Skeletal muscle tissue (tissue), 4 donors: ENCODE data around the gene ELL3. TPM values are rescaled to one million over a fixed set of nuclear protein-coding genes. Genes with fewer than 3 reads are reported as not detected.
"Not testable (repeated sequence)": the region's sequence is repeated elsewhere in the genome, so short reads cannot be mapped to it uniquely, and the experiment has no call there.

Source experiments
- H3K27ac ChIP-seq: one replicate; pipeline ENCODE4 v1.7.0; 2013; ENCODE audit warnings: mild to moderate bottlenecking, low read depth, low read length, inconsistent platforms
- H3K27me3 ChIP-seq, 3 donors: one replicate each; pipeline ENCODE4 v1.7.0; 2013; ENCODE audit warnings: low read length in 3 of 3; ENCODE audit not compliant: control insufficient read depth in 3 of 3, insufficient read depth in 3 of 3
- H3K36me3 ChIP-seq, 3 donors: one replicate each; pipeline ENCODE4 v1.7.0; 2013; ENCODE audit warnings: low read length in 3 of 3; ENCODE audit not compliant: control insufficient read depth in 3 of 3, insufficient read depth in 3 of 3
- H3K4me1 ChIP-seq, 3 donors: one replicate each; pipeline ENCODE4 v1.7.0; 2013; ENCODE audit warnings: low read length in 3 of 3, mild to moderate bottlenecking in 3 of 3; ENCODE audit not compliant: control insufficient read depth in 3 of 3, insufficient read depth in 3 of 3
- H3K4me3 ChIP-seq, 3 donors: one replicate each; pipeline ENCODE4 v1.7.0; 2013; ENCODE audit warnings: low read length in 3 of 3
- H3K9ac ChIP-seq, 3 donors: one replicate each; pipeline ENCODE4 v1.7.0; 2013; ENCODE audit warnings: low read length in 3 of 3, mild to moderate bottlenecking in 3 of 3, moderate library complexity in 2 of 3, low read depth in 1 of 3
- H3K9me3 ChIP-seq, 3 donors: one replicate each; pipeline ENCODE4 v1.7.0; 2013; ENCODE audit warnings: low read length in 3 of 3; ENCODE audit not compliant: control insufficient read depth in 3 of 3
- total RNA-seq: library from RNA; depleted of rRNA; stranded (reverse); fragments of >200 nt; gene quantifications from one replicate; pipeline ENCODE4 v1.2.3, GENCODE V29; 2014
- donor health status: Osteomylitis.

The ELL3 gene
- total RNA-seq, 1 donor from 2014 or later: 4.2 TPM

DNA sequence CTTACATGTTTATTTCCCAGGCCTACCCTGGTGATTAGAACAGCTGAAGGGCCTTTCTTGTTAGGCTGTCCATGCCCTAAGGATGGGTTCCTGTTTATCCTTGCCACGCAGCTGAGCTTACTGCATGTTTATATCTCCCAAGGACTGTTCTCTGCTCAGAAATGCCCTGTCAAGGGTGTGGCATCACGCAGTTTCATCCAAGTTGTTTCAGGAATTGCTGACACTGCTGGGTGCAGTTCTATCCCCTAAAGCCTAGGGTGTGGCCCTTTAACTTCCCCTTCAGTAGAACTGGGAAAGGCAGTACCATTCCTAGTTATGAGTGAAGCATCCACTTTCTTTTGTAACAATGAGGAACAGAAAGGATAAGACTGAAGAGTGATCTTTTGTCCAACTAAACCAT lies 5.0 kb downstream of the ELL3 start:
- H3K4me3 ChIP-seq: no peak overlapping the region
- no peaks in the 10 kb centered on the region for H3K9me3 ChIP-seq
- H3K36me3 ChIP-seq: peaks cover 33 to 58% (median 47%) of the 10 kb centered on the region in 3 donors
- no peaks in the 10 kb centered on the region for H3K27me3 ChIP-seq
- H3K27ac ChIP-seq: no peak overlapping the region
- H3K9ac ChIP-seq: no peak overlapping the region
- peaks cover 0 to 10% (median 4%) of the 10 kb centered on the region in 3 donors for H3K4me1 ChIP-seq

DNA sequence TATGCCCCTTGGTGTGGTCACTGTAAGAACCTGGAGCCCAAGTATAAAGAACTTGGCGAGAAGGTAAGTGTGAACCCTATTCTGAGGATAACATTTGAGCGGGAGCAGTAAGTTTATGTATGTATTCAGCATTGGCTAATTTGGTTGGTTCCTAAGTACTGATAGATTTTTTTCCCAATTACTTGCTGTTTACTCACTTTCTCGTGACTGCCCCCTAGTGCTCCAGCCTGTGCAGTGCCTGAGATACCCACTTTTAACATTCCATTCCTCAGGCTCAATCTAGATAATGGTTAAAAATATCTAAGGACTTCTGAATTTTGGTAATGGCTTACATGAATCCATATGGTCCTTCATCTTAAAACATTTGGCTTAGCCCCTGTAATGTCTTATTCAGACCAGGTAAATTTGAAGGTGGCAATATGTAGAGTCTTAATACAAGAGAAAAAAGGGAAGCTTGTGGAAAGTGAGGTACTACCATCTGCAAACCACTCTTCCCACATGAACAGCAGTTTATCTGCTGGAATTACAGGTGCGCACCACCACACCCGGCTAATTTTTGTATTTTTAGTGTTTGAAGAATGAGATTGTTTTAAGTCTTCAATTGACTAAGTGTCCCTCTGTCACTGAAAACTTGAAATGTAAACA lies 7.1 kb downstream of the ELL3 start:
- Histone ChIP-seq H3K4me3 (no peak overlapping the region), H3K36me3 (peaks cover 47 to 77% (median 68%) of the 10 kb centered on the region in 3 donors), H3K27me3 (no peaks in the 10 kb centered on the region), H3K9me3 (no peaks in the 10 kb centered on the region), H3K27ac (no peak overlapping the region), H3K4me1 (no peaks in the 10 kb centered on the region), H3K9ac (no peak overlapping the region)

GRCh38 chr15:43763819-43764446 lies 12.8 kb downstream of the ELL3 start:
- no peak overlapping the region for H3K9ac ChIP-seq
- H3K27ac ChIP-seq: peak overlapping the region; percentile 3
- H3K4me3 ChIP-seq: no peak overlapping the region

GRCh38 chr15:43762824-43763223 lies 13.9 kb downstream of the ELL3 start:
- Histone ChIP-seq H3K9me3 (no peaks in the 10 kb centered on the region), H3K4me3 (no peak overlapping the region), H3K27me3 (no peaks in the 10 kb centered on the region), H3K4me1 (peaks cover 0 to 3% (median 0%) of the 10 kb centered on the region in 3 donors), H3K27ac (no peak overlapping the region), H3K36me3 (peaks cover 29 to 60% (median 59%) of the 10 kb centered on the region in 3 donors), H3K9ac (no peak overlapping the region)

More at GRCh38 chr15:43763819-43764446, 12.8 kb downstream of the ELL3 start:
- Histone ChIP-seq H3K27me3 (no peaks in the 10 kb centered on the region), H3K36me3 (peaks cover 32 to 65% (median 59%) of the 10 kb centered on the region in 3 donors), H3K9me3 (no peaks in the 10 kb centered on the region), H3K4me1 (peaks cover 0 to 3% (median 0%) of the 10 kb centered on the region in 3 donors)

DNA sequence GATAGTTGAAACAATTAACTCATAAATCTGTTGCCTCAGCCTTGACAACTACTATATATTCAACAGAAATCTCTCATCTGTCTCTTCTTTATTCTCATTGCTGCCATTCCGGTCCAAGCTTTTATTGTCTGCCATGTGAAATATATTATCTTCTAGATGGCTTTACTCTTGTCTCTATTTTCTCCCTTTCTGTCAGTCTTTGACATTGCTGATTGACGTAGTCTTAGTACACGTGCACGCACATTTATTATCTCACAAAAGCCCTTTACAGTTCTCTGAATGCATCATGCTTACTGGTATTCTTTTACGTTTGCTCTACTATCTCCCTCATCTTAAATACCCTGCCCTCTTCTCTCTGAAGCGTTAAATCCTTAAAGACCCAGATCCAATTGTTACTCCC lies 24.9 kb downstream of the ELL3 start:
- no peaks in the 10 kb centered on the region for H3K9me3 ChIP-seq
- H3K27me3 ChIP-seq: no peaks in the 10 kb centered on the region
- no peak overlapping the region for H3K27ac ChIP-seq
- H3K4me3 ChIP-seq: no peak overlapping the region
- peaks cover 2 to 3% (median 3%) of the 10 kb centered on the region in 3 donors for H3K4me1 ChIP-seq
- H3K36me3 ChIP-seq: peaks cover 6 to 20% (median 9%) of the 10 kb centered on the region in 3 donors
- no peak overlapping the region for H3K9ac ChIP-seq

- H3K27me3 ChIP-seq: no peaks in the 10 kb centered on the region
- H3K9me3 ChIP-seq: no peaks in the 10 kb centered on the region
- peaks cover 0 to 9% (median 2%) of the 10 kb centered on the region in 3 donors for H3K36me3 ChIP-seq
- no peak overlapping the region for H3K9ac ChIP-seq
- no peak overlapping the region for H3K4me3 ChIP-seq
- H3K4me1 ChIP-seq: peaks cover 2 to 5% (median 3%) of the 10 kb centered on the region in 3 donors
- H3K27ac ChIP-seq: no peak overlapping the region
These were observed 26.9 kb downstream of the ELL3 start for GRCh38 chr15:43749690-43750345.

DNA sequence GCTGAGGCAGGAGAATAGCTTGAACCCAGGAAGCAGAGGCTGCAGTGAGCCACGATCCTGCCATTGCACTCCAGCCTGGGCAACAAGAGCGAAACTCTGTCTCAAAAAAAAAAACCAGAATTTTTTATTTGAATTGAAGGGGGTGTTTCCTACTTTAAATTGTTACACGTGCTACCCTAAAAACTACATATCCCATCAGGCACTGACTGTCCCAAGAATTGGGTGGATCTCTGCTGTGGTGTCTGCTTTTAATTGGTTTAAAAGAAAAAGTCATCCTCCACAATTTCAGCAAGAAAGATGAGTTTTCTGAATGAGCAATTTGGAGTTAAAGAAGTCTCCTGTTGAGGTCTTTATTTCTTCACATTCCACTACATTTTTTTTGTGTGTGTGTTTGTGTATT lies 28.4 kb downstream of the ELL3 start:
- Histone ChIP-seq H3K36me3 (peaks cover 0 to 3% (median 0%) of the 10 kb centered on the region in 3 donors), H3K4me1 (peaks cover 2 to 5% (median 3%) of the 10 kb centered on the region in 3 donors), H3K9me3 (no peaks in the 10 kb centered on the region), H3K27me3 (no peaks in the 10 kb centered on the region), H3K9ac (no peak overlapping the region), H3K27ac (no peak overlapping the region), H3K4me3 (no peak overlapping the region)

DNA sequence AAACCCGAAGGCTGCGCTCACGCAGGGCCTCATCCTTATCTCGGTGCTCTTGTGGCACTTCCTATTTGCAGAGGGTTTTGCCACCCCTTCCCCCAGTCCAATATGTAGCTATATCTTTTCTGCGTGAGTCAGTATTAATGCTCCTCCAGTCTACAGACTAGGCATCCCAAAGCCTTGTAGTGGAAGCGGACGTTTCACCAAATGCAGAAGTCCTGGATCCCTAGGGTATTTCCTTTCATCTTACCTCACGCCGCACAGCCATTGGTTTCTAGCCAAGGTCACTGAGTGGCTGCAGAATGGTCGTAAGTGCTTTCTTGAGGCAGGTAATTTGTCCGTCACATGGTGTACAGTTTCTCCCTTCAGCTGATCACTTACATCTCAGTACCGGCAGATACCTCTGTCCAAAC lies 29.9 kb downstream of the ELL3 start:
- not testable (repeated sequence) for H3K27me3 ChIP-seq, H3K4me1 ChIP-seq
- H3K27ac ChIP-seq: peak overlapping the region; percentile 88

GRCh38 chr15:43746245-43746902 lies 30.4 kb downstream of the ELL3 start, which contains the start of gene PDIA3:
PDIA3 (plus strand) TSS chr15:43746438; CDS start chr15:43746540, 102 bp downstream.
- not testable (repeated sequence) for H3K27me3 ChIP-seq, H3K9me3 ChIP-seq, H3K36me3 ChIP-seq, H3K4me1 ChIP-seq
- Histone ChIP-seq H3K9ac (peak within 1 kb of the TSS; percentile 75 to 86 (median 81)), H3K4me3 (peak within 1 kb of the TSS; percentile 78 to 83 (median 81)), H3K27ac (peak within 1 kb of the TSS; percentile 88)

More for the DNA sequence above, 29.9 kb downstream of the ELL3 start:
- H3K9me3 ChIP-seq, H3K36me3 ChIP-seq: not testable (repeated sequence)
- H3K9ac ChIP-seq: peak overlapping the region; percentile 75 to 86 (median 81)
- H3K4me3 ChIP-seq: peak overlapping the region; percentile 78 to 83 (median 81)
